Stimulated activated naive CD4-positive, alpha-beta T cell treated with Interleukin-2 at 50 U/mL for 16 hours (primary cell): ENCODE data around the gene SLC2A1.
A peak's percentile ranks its signal among the peaks of the same experiment; 100 is the strongest.

ENCODE experiments used
- DNase-seq: peaks from one replicate; lab custom pipeline; 2025; lab: John Stamatoyannopoulos, UW

The SLC2A1 gene

DNA sequence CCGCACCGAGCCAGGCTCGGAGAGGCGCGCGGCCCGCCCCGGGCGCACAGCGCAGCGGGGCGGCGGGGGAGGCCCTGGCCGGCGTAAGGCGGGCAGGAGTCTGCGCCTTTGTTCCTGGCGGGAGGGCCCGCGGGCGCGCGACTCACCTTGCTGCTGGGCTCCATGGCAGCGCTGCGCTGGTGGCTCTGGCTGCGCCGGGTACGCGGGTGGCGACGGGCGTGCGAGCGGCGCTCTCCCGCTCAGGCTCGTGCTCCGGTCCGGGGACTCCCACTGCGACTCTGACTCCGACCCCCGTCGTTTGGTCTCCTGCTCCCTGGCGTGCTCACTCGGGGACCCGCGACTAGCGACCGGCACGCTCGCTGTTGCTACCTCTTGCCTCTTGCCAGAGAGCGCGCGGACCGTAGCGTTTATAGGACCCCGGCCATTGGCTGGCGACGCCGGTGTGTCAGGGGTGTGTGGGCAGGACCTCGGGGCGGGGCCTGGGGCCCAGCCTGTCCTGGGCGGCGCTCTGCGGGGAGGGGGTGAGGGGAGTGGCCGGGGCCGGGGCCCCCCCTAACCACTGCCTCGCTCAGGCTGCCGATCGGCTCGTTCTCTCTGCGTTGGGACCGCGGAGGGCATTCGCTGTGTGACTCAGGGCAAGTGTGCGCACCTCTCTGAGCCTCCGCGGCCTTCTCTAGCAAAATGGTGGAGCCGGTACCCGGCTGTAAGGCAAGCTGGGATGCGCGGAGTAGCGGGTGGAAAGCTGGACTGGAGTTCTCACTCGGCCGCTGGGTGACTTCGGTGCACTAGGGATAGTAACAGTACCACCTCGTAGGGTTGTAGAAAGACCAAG is at the start of gene SLC2A1:
TSS of gene SLC2A1 (minus strand) at position 381 of the 832 bp plus-strand sequence. CDS start at position 164, 217 bp downstream.
- DNase-seq: peak; percentile 97

DNA sequence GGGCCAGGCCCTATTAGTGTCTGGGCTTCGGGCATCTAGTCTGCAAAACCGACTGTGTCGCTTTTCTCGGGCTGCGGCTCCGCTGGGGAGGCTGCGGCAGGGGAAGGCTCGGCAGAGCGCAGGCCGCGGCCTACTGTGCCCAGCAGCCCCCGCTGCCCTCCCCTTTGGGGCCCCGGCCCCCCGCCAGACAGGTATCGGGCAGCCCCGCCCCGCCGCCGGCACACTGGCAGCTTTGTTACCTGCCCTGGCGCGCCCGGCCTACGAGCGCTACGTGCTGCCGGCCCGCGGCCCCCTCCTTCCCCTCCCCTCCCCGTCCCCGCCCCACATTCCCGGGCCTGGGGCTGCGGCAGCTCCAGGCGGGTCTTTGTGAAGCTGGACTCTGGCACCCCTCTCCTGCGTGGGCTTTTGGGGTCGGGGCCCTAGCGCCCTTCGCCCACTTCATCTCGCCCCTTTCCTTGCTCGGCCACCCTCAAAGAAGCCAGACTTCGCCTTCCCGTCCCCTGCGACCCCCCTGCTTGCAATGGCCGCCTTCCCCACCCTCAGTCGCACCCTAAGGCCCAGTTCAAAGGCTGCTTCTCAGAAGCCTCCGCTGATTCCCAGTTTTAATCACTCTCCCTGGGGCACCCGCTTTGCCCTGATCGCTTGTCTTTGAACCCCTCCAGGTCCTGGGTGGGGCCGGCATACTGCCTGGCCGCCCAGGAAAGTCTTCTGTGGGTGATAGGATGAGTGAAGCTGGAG is 48.9 kb upstream of the SLC2A1 start:
- DNase-seq: no peak

DNA sequence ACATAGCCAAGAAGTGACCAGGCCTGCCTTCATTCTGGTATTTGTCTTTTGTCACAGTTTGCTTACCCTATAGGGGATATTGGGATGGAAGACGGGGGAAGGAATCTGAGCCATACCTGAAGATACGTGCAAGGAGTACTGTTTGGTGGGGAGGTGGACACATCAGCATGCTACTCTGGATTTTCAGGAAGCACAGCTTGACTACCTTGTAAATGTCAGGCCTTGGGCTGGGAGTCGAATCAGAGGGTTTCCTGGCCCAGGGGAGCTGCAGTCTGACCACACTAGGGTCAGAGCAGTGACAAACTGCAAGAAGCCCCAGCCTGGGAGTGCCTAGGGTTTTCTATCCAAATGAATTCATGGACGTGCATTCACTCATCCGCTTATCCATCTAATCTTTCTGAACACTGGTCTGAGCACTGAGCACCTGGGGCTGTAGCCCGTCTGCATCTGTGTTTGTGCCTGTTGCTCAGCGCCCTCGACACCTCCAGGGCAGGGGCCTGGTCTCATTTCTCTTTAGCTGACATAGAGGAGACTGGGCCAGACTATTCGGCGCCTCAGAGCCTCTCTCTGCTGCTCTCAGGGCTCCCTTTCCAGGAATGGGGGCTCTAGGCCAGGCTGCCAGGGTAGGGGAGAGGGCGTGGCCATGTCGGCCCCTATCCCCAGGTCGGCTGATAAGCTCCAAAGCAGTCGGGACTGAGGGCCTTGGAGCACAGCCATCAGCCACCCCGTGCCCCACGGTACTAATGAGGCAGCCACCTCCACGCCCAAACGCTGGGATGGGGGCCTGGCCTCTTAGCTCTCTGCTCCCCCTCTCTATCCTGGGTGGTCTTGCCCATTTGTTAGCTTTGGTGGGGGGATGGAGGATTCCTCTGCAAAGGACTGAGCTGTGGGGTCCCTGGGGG is 47.0 kb upstream of the SLC2A1 start:
- DNase-seq: no peak

DNA sequence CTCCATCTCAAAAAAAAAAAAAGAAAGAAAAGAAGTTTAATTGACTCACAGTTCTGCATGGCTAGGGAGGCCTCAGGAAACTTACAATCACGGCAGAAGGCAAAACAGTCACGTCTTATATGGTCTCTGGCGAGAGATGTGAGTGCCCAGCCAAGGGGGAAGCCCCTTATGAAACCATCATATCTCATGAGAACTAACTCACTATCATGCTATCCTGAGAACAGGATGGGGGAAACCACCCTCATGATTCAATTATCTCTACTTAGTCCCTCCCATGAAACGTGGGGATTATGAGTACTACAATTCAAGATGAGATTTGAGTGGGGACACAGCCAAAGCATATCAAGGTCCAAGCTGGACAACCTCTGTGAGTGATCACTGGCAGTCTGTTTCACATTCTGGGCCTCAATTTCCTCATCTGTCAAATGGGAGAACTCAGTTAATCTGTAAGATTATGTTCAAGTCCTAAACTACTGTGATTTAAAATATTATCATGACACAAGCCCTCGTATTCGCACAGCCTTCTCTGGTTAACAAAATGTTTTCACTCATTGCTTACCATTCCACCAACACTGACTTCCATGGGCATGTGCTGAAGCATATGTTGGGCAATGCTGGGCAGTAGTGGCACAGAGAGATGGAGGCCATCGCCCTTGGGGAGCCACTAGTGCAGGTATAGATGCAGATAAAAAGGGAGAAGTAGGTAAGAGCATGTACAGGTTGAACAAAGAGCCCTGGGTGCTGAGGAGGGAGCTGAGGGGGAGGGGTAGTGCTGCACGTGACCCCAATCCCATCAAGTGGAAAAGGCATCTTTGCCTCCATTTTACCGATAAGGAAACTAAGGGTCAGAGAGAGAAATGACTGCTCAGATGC is 46.2 kb upstream of the SLC2A1 start:
- DNase-seq: no peak

DNA sequence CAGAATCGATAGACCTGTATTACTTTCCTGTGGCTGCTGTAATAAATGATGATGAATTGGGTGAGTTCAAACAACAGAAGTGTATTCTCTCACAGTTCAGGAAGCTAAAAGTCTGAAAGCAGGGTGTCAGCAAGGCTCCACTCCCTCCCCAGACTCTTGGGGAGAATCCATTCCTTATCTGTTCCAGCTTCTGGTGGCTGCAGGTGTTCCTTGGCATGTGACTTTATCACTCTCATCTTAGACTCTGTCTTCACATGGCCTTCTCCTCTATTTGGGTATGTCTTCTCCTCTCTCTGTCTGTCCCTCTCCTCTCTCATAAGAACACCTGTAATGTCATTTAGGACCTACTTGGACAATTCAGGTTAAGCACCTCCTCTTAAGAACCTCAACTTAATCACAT is 44.1 kb upstream of the SLC2A1 start:
- DNase-seq: no peak

DNA sequence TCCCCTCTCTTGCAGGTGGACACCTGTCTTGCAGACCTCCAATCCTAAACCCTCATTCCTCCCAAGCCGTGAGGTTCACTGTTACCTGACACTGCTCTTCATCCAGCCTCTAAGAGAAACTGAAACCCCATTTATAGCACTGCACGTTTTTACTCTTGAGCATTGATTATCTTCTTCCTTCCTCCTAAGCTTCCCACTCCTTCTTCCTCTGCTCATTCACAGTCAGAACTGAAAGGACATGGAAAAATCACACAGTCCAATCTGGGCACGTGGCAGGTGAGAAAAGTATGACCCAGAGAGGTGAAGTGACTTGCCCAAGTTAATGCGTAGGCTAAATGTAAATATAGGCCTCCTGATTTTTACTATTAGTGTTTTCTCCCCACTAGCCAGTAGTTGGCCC is 43.4 kb upstream of the SLC2A1 start:
- DNase-seq: no peak

DNA sequence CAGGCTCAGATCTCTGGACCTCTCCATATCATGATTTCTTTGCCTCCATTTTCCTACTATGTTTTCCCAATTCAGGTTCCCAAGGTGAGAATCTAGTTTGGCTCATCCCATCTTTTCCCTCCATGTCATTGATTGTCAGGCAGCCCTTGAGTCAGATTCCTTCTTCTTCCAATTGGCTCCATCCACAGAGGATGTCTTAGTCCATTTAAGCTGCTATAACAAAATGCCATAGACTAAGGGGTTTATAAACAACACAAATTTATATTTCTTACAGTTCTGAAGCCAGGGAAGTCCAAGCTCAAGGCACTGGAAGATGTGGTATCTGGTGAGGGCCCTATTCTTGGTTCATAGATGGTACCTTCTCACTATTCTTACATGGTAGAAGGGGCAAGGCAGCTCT is 42.8 kb upstream of the SLC2A1 start:
- DNase-seq: no peak

DNA sequence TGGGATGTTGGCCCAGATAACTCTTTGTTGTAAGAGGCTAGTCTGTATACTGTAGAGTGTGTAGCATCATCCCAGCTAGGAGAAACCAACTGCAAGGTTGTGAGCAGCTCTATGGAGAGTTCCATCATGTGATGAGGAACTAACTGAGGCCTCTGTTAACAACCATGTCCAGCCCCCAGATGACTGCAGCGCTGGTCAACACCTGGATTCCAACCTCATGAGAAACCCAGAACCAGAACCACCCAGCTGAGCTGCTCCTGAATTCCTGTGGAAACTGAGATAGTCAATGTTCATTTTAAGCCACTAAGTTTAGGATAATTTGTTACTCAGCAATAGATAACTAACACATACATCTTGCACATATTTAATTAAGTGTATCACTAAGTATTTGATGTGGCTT is 41.6 kb upstream of the SLC2A1 start:
- no peak for DNase-seq

DNA sequence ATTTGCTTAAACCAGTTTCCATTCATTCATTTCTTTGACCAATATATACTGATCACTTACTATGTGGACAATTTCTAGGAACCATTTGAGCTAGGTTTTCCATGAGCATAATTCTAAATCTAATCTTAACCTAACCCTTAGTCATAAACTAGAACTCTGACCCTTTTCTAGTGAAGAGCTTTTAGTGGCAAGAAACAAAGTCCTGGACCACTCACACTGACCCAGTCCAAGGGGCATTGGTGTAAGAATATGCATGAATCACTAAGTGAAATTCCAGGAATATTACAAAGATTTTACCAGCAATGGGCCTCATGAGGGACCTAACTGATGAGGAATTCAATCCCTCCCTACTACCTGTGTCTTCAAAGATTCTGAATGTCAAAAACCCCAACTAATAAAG is 40.6 kb upstream of the SLC2A1 start:
- DNase-seq: no peak

DNA sequence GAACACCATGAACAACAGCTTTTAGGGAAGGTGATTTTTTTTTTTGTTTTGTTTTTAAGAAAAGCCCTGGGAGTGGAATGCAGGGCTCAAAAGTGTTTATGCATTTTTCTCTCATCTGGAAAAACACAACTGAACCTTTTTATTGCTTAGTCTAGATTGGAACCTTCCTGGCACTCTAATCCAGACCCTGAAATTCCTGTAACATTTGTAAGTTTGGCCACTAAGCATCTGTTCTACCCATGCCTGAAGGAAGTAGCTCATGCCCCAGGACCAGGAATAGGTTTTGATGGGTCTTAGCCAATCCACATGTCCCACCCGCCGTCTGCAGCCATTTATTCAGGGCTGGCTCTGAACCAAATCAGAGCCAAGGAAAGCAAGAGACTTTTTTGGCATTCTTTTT is 39.7 kb upstream of the SLC2A1 start:
- DNase-seq: no peak

DNA sequence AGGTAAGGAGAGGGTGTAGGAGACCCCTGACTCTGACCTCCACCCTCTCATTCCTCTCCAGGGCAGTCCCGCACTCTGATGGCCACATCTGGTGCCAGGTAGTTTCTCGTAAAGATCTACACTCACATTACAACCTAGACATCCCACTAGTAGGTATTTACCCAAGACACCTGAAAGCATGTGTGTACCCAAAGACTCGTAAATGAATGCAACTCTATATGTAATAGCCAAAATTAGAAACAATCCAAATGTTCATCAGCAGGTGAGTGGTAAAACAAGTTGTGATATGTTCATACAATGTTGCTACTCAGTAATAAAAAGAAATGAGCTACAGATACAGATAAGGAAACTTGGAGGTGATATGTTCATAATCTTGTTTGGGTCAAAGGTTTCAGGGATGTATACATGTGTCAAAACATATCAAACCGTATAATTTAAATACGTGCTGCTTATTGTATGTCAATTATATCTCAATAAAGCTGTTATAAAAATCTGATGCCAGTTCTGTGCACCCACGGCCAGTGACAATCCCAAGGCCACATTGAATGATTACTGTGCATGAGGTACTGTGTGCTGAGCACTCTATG is 37.8 kb upstream of the SLC2A1 start:
- DNase-seq: no peak

DNA sequence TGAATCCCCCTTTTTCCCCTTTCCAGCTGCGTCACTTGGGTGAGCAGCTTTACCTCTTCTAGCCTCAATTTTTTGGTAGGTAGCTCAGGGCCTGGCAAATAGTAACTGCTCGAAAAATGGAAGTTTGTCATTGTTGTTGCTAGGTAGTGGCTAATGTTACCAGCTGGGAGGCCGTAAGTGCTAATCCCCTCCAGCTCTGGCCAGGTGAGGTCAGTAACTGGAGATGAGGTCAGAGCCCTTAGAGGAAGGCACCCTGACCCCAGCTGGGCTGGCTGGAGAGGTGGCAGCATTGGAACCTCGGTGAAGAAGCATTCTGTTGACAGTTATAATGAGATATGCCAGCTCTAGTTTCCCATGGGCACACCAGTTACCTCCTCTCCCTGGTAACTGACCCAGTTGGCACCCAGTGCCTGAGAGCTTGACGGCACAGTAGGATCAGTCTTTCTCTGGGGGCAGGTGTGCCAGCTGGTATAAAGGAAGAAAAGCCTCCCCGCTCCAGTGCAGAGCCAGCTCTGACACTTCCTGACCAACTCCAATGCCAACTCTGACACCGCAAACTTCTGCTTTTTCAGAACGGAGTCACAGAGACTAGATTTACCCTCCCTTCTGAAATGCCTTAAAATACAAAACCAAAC is 35.0 kb upstream of the SLC2A1 start:
- DNase-seq: no peak

DNA sequence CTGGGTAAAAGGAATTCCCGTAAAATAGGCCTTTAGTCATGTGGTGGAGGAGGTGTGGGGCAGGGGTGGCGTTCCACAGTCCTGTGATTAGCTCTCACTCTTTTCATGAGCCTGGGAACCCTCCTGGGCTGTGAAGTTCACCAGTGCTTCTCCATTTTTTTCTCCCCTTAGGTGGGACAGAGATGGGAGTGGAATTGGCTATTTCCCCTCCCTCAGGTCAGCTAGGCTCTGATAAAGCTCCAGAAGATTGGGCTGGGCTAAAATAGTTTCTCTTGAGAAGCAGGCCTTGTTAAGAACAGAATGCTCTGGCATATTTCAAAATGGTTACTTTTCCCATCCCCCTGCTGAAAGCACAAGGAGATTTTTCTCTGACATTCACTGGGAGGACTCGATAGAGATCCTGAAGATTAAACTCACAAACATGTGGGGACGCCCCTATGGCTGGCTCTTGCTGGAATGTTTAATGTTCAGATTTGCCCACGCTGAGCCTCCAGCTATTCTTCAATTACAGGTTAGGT is 33.4 kb upstream of the SLC2A1 start:
- no peak for DNase-seq

DNA sequence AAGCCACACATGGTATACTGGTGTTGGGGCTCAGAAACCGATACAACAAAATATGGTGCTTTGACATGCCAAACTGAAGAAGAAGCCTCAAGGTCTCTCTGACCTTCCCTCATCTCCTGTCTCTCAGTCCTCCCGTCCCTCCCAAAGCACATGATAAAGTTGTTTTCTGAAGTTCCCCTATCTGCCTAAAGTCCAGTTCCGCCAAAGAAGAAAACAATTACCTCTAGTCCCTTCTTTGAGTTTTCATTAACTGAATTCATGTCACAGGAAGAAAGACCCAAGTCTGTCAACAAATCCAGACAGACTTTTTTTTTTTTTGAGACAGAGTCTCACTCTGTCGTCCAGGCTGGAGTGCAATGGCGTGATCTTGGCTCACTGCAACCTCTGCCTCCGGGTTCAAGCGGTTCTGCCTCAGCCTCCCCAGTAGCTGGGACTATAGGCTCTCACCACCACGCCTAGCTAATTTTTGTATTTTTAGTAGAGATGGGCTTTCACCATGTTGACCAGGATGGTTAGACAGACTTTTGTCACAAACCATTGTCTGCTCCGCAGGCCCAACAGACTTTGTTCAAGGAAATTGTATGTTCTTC is 32.2 kb upstream of the SLC2A1 start:
- no peak for DNase-seq

DNA sequence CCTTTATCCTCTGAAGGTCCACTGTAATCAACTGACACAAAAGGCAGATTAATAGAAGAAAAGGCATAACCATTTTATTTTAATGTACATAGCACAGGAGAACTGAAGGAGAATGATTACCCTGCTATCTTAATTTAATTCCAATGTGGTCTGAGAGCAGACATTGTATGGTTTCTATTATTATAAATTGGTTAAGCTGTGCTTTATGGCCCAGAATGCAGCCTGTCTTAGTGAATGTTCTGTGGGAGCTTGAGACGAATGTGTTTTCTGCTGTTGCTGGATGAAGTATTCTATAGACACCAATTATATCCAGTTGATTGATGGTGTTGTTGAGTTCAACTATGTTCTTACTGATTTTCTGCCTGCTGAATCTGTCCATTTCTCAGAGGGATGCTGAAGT is 25.0 kb upstream of the SLC2A1 start:
- no peak for DNase-seq

DNA sequence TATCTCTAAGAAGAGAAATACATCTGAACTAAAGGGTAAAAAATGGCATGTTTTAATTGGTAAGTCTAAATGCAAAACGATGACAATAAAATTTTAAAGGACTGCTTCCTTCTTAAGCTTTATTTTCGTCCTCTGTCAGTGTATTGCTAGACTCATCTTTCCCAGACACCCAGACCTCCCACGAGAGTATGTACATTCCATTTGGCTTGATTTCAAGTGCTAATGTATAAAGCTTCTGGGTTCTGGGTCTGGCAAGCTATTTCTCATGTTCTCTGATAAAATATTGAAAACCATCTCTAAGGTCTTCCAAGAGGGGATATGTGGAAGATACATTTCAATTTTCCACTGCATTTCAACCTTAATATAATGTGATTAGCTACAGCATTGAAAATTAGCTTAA is 24.6 kb upstream of the SLC2A1 start:
- no peak for DNase-seq

DNA sequence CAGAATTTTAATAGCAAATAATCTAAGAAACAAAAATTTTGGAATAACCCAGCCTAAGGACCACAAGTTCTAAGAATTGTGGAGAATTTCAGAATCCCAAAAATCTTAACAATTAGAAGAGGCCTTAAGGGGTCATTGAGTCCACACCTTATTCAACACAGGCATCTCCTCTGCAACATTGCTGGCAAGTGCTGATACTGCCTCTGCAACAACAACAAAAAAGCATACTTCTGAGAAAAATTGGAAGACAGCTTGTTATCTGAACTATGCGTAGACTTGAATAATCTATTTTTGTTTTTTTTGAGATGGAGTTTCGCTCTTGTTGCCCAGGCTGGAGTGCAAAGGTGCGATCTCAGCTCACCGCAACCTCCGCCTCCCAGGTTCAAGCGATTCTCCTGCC is 24.0 kb upstream of the SLC2A1 start:
- no peak for DNase-seq

DNA sequence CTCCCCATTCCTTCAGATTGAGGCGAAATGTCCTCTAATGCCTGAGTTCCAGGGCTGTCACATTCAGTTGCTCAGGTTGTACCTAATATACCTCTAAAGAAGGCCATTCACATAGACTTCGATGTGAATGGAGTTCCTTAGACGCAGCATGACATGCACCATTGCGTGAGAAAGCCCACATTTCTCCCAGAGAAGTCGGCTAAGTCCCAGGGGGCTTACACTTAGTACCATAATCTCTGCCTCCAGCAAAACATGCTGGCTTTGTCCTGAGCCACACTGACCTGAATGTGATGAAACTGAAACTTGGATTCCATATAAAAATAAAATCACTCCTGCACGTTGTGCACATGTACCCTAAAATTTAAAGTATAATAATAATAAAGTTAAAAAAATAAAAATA is 23.2 kb upstream of the SLC2A1 start:
- DNase-seq: no peak

DNA sequence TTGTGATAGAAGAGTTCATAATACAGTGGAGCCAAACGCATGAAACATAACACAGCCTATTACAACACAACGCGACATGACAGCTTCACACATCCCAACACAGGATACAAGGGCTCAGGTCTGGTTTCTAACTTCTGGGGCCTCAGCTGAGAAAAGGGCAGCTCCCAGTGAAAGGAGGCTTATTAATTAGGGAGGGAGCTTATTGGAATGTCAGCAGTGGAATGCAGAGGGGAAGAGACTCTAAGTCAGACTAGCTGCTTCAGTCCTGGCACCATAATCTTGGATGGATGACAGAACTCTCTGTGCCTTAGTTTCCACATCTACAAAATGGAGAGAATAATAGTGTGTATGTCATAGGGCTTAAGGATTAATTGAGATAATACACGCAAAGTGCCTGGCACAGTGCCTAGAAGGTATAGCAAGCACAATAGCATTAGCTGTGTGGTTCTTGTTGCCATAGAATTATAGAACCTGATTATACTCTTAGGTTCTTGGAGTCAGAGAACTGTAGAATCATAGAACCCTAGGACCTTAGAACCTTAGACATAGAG is 22.7 kb upstream of the SLC2A1 start:
- no peak for DNase-seq
